NCI-H526 treated with DMSO at 0.1 percent for 48 hours (cell line): ENCODE measurements around the gene HOXA13.

Experiments
- DNase-seq: peaks from one replicate; lab custom pipeline; 2025; lab: John Stamatoyannopoulos, UW

The HOXA13 gene

DNA sequence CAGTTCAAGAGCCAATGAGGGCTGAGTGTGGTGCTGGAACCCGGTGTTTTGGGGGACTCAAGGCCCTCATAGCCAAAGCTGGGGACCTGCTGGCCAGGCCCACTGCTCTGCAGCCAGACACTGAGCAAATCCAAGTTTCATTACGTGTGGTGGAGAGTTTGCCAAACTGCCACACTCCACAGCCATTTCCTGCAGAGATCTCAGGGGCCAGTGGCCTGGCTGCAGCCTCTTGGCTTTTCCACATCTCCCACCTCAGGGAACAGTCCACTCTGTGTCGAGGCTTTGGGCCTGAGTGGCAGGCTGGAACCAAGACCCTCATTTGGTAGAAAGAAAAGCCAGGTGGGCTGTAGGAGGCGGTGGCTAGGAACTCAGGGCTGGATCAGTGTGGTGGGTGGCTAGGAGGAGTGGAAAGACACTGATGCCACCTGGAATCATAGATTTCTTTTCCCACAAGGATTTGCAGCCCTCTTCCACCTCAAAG lies 18.1 kb downstream of the HOXA13 start:
- no peak for DNase-seq

DNA sequence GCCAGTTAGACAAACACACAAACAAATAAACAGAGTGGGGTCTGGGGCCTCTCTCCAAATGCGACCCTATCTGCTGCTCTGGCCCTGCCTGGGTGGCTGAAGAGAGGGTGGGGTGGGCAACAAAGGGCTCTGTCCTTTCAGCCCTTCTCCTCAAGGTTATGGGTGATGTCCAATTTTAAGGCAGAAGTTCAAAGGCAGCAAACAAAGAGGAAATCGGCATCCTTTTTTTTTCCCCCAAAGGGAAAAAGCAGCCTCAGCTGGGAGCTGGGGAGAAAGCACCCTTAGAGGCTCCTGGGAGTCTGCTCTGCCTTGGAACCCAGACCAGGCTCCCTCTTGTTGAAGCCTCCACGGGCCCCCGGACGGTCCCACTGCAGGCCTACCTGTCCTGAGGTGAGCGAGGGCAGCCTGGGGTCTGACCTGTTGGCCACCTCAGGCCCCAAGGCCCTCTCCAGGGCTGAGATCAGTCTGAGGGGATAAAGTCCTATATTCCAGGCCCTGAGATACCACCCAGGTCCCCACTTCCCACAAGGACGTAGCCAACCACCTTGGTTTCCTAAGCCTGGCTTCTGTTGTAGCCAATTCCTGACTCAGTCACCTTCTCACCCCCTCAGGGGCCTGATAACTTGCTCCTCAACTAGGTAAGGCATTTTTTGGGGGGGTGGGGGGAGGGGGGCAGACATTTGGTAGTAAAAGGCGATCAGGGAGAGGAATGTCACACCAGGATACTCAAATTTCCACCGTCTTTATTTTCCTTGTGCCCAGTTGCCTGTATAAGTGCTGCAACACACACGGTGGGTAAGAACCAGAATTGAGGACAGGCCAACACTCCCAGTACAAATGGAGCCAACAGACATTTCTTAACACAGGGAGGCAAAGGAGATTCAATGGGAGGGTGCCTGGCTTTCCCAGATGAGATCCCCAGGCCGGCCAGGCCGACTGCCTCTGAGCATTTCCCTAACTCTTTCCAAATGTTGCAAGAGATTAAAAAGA lies 19.2 kb downstream of the HOXA13 start:
- DNase-seq = no peak

DNA sequence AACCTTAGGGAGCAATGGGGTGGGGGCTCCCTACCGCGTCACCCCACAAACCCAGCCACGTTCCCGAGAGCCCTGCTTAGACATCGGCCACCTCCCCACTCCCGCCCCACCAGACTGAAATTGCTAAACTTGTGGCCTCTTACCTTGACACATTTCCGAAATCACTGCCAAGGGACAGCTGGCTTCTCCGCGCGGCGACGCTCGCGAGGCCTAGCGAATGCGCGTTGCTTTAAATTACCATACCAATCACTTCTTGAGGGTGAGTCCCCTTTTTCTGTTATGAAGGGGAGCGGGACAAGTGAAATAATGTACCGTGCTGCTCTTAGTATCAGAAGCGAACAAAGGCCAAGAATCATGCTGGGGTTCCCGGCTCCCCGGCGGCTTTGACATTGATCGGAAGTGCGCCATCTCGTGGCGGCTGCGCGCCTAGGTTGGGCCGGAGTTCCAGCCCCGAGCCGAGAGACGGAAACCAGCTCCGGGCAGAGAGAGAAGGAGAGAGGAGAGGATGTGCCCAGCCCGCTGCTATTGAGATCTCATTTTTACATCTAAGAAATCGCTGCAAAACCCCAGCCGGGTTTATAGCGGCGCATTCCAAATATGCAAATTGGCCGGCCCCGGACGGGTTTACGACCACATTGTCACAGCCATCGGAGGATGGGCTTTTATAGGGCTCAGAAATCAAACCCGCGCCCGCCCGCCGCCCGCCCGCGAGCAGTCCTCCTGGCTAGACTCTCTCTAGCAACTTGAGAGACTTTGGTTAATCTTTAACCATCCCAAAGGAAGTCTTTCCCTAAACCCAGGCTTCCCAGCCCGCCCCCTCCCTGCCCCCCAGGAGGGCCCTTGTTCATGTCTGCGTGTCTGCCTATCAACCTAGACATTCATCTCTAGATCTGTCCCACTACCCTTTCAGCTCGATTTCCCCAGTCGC lies 20.1 kb downstream of the HOXA13 start:
- no peak for DNase-seq

DNA sequence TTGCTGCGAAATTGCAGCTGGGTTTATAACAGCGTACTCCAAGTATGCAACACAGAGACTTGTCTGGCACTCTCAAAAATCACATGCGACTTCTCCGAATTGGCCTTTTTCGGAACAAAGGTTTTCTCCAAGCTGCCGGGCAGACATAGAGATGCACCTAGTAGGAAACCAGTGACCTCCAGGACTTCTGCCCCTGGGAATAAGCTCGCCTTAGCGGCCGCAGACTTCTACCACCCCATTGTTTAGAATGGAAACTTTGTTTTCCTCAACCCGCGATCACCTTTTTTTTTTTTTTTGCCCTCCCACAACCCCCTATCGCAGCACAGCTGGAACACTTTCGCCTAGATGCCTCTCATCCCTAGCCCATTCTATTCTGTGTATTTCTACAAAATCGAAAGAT lies 20.9 kb downstream of the HOXA13 start:
- DNase-seq = no peak

DNA sequence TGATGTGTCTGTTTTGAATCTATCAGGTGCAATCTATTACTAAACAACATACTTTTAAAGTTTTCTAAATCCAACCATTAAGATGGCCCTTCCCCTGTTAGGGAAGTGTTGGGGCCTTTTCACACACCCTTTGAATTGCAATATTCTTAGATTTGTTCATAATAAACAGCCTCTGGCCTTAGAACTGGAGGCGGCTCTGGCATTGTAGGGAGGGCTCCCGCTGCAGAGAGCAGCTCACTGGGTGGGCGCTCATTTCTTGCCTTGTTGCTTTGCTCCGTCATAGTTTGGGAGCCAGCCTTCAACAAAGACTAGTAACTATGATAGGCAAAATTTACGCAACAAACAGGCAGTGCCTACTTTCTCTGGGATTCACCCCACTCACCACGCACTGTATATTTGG lies 21.5 kb downstream of the HOXA13 start:
- DNase-seq = no peak

DNA sequence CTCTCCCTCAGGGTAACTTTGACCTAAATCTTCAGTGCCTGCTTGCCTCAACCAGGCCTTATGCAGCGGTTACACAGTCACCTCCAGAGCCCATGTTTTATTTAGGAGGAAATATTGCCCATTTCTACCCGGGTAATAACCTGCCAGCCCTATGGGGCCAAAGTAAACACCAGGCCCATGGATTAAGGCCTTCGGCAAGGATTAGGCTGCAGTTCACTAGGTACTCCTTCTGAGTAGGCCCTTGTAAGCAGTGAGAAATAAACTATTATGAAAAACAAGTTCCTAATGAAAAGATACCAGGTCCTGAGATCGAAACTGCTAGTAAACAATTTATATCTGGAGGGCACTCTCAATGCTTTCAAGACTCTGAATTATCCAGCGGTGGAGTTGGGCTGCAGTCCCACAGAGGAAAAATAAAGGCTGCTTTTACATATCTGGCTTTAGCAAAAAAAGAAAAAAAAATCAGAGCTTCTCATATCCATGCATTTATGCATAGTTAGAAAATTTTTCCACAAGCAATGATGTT lies 22.0 kb downstream of the HOXA13 start:
- DNase-seq = no peak

DNA sequence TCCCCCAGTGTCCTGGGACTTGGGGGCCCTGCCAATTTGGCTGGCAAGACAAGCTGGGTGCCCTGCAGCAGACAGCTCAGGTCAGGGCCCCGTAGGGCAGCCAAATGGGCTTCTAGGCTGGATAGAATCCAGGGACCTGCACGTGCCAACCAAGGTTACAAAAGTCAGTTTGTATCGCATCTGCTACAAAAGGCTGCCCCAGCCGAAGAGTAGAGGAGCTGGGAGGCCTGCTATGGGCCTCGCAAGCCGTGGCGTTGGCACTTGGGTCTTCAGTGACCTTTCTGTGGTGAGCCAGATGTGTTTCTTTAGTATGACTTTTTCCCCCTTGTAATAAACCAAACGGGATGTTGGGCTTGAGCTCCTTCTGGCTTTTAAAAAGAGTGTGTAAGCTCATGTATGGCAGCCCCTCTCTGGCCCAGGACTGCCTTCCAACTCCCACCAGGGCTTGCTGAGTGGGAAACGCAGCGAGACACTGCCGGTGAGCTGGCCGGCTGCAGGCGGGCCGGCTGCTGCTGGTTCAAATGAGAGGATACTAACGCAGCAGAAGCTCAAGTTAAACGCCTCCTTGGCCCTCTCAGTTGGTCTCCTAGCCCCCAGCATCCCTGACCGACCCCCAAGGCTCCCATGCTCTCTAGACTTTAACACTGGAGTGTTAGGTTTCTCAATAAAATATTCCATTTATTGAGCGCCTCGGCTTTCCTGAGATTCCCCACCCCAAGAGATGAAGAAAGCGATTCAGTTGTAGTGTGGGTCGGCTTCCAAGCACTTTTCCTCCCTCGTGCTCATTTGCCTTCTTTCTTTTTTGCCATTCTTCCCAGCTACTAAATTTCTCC lies 22.7 kb downstream of the HOXA13 start:
- DNase-seq = no peak

DNA sequence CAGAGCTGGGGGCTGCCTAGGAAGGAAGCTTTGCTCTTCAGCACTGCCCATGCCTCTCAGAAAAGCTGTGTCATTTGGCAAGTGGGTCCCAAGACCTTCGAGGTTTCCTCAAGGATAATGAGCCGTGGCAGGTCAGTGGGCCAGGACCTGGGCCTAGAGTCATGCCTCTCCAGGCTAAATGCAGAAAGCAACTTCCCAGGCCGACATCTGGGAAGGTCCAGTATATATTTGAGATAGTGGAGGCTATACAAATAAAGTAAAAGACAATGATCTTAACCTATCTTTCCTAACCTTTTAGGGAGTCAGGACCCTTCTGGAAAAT lies 23.4 kb downstream of the HOXA13 start:
- DNase-seq = no peak

DNA sequence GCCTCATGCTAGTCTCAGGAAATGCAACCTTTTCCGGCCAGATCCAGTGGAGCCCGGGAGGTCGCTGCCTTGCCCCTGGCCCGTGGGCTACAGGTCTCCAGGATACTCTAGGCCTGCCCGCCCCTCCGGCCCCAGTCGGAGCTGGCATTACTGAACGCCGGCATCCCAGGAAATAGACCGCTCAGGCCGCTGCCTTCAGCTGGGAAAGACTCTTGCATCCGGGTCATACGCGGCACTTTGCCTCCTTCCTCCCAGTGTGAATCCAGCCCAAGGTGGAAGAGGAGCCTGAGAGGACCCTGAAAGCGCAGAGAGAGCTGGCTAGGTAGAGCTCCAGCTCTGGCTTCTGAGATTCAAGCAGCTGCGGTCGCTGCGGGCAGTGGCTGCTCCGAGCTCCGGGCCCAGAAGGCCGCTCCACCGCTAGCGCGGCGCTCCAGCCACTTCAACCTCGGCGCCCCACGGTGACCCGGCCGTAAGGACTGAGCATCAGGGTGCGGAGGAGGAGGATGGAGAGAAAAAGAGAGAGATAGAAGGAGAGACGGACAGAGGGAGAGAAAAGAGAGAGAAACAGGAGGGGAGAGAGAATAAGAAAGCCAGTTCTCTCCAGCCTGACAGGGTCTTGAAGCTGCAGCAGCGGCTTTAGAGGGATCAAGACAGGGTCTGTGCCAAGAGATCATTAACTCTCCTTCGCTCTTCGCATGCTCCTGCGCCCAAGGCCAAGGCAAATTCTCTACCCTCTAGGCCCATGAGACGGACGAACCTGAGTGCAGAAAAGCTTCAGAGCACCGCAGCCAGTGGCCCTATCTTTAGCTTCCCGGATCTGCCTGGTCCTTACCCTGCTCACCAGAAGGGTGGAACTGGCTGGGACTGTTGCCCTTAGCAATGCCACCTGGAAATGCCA lies 24.0 kb downstream of the HOXA13 start:
- DNase-seq = no peak

DNA sequence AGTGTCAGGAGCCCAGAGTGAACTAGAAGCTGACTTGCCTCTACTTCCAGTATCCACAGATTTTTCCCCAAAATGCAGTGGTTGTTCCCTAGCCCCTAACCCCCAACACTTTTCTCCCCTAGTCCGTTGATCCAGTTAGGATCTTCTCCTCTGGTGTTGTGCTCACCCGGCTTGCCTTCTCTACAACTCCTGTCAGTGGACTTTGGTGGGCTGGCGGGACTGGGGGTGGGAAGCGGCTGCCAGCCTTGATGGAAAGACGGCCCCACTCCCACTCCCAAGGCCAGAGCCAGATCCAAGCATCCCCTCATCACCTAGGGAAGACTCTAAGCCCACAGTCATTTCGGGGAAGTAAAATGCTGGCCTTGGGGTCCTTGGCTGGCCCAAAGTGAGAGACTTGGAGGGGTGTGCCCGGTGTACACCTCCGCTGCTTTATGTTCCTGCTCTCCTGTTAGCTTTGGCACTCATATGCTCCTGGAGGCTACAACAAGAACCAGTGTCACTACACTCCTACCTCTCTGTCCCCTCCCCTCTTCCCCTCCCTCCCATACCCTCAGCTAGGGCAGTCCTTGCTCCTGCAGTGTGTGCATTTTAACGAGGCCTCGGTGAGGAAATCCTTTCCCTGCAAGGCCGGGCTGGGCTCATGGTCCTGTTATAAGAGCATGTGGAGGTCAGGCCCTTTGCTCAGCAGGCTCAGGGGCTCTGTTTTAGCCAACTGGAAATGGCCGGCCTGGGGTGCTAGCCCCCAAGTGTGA lies 24.8 kb downstream of the HOXA13 start:
- DNase-seq = no peak

DNA sequence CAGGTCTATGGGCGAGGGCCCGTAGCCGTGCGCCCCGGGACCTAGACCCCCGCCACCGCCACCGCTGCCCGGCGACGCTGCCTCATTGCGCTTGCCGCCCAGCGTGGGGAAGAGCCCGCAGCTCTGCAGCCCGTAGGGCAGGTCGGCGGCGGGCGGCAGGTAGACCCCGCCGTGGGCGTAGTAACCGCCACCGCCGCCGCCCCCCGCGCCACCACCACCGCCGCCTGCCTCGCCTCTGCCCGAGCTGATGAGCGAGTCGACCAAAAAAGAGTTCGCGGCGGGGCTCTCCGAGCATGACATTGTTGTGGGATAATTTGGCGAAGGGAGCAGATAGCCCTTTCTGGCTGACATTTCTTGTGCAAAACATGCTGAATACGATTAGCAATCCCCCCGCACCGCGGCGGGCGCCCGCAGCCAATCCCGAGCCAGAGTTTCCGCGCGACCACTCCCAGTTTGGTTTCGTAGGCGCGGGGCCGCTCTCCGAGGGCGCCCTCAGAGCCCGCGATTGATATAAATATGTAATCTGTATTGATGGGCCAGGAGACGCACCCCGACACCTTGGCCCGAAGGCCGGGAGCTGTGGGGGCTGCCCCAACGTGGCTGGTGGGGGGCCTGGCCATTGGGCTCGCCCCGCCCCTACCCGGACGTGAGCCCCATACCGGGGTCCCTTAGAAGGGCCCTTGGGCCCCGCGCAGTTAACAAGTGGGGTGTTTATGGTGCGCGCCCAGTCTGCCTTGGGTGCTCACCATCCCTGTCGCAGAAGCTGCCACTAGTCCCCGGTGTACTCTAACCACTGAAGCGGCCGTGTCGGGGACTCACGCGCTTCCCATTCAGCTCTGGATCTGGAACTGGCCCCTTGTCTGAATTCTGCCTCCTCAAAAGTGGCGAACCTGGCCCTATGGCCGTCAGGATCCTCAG lies 25.7 kb downstream of the HOXA13 start, which contains the start of gene HOXA10:
Gene HOXA10 (minus strand): TSS at position 365 of the 918 bp plus-strand sequence. CDS start 14 bp downstream, at position 351.
- no peak for DNase-seq

DNA sequence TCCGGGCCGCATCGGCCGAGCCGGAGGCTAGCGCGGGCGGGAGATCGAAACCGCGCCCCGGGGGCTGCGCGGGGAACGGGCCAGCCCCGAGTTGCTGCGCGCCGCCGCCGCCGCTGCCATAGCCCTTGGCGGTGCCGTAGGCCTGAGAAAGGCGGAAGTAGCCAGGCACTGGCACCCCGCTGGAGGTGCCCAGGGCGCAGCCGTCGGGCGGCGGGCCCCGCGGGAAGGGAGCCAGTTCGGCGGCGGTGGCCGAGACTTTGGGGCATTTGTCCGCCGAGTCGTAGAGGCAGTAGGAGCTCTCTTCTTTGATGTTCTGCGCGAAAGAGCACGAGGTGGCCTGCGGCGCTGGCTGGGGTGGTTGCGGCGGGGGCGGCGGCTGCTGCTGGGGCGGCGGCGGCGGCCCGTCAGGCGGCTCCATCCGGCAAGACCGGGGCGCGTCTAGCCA lies 26.4 kb downstream of the HOXA13 start:
- DNase-seq = no peak

DNA sequence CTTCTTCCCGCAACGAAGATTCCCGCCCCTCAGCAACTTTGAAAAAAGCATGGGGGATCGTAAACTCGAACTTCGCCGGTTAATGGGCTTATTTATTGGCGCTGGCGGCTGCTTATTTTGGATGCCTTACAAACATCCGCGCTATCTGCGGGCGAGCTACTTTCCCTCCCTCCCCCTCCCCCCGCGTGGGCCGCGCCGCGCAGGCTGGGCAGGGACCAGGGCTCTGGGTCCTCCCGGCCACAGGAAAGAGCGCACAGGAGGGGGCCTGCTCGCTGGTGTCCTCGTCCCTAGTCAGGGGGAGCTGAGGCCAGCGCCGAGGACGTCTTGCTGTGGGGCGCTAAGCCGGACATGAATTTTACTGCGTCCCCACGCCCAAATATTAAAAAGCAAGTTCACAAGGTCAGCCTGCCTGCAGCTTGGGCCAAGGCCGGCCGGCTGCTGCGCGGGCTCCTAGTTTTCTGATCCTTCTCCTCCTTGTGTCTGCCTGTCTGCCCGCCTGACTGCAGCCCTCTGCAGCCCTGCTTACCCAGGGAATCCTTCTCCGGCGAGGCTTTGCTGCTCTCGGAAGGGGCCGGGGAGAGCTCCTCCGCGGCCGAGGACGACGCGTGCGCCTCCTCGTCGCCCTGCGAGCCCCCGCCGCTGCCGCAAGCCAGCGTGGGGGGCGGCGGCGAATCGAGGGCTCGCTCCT lies 26.9 kb downstream of the HOXA13 start:
- DNase-seq = no peak

DNA sequence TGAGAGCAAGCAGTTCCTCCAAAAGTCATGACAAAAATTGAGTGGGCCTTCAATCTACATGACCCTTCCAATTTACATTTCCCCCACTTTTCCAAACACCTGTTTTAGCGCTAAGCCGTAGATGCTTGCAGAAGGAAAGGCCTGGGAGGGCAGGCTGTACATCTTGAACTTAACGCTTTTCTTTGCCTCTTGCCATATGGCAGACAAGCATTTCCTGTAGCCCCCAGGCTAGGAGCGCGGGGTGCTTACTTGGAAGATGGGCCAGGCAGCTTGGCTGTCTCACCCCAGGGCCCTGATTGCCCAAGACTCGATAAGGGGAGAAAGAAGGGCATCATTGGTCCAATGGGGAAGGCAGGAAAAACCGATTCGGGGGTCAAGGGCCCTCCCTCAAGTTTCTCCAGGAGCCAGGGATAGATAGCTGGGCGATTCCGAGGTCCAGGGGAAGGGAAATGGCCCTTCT lies 27.5 kb downstream of the HOXA13 start:
- no peak for DNase-seq

DNA sequence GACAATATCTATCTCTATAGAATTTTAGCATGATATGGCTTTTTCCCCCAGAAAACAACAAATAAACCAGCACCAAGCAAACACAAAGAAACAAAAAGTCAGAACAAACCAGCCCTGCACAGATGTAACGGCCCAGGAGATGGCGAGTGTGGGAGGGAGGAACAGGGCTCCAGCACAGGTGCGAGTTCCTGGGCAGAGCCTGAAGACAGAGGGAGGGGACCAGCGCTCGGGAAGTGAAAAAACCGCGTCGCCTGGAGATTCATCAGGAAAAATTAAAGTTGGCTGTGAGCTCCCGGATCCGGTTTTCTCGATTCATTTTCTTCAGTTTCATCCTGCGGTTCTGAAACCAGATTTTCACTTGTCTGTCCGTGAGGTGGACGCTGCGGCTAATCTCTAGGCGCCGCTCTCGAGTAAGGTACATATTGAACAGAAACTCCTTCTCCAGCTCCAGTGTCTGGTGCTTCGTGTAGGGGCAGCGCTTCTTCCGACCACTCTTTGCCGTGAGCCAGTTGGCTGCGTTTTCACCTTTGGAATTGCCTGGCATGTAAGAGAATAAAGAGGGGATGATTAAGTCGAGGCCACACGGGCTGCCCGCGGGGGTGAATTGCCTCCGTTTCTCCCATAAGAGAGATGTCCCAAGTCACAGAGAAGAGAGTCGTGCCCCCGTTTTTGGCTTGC lies 28.1 kb downstream of the HOXA13 start:
- no peak for DNase-seq

DNA sequence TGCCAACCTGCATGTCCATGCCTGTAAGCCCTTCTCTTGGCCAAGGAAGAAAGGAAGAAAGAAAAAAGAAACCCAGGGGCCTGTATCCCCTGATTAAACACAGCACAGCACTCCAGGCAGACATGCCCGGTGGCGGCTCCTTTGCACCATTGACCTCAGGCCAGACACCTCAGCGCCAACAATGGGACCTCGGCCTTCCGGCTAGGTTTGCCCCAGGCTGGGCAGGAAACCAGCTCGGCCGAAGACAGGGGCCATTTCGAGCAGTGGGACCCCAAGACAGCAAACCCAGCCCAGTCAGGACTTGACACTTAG lies 28.6 kb downstream of the HOXA13 start:
- no peak for DNase-seq
